Stimulated activated CD4-positive, alpha-beta T cell treated with anti-CD3 and anti-CD28 coated beads, Interleukin-1b, Interleukin-23, amount 100 ng/mL, for 1 hour (primary cell): ENCODE data around the gene ZNF462.

ENCODE experiments used
- DNase-seq, 2 donors: peaks; one replicate each; pipeline ENCODE4 v3.0.0-alpha.2; 2020; ENCODE audit warnings: low read depth in 2 of 2

Gene ZNF462

GRCh38 chr9:106864373-106865143 is 1.6 kb downstream of the ZNF462 start:
- no peak for DNase-seq

- no peak for DNase-seq
Observed at GRCh38 chr9:106866243-106866642, 3.3 kb downstream of the ZNF462 start.

DNA sequence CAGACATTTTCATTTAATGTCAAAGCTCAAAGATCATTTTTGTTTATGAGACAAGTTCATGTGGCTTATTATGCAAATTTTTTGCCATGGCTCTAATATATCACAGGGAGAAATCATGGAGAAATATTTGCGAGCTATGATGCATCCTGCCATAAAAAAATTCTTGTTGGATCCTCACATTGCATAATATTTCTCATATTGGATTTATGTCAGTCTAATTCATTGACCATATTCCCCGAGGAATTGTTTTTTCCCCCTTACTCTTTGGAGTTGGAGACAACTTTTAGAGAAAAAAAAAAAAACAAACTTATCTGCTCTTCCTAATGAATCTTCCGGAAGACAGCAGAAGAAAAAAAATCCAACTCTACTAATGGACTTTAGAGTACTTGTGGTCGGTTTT is 4.3 kb downstream of the ZNF462 start:
- DNase-seq, result no peak

DNA sequence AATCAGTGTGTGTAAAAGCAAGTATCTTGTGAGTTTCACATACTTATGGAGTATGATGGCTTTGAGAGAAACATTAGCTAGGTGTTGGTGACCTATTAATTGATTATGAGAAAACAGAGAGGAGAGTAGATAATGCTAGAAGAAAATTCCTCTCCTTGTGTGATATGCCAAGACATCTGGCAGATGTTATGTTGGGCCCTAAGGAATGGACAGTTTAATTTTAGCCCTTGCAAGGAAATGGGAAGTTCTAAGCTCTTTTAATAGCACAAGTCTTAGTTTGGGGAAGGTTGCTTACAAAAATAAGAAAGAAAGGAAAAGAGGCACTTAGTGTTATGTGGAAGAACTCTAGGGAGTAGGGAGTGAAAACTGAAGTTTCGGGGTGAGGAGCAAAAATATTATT is 5.1 kb downstream of the ZNF462 start:
- DNase-seq, result no peak

DNA sequence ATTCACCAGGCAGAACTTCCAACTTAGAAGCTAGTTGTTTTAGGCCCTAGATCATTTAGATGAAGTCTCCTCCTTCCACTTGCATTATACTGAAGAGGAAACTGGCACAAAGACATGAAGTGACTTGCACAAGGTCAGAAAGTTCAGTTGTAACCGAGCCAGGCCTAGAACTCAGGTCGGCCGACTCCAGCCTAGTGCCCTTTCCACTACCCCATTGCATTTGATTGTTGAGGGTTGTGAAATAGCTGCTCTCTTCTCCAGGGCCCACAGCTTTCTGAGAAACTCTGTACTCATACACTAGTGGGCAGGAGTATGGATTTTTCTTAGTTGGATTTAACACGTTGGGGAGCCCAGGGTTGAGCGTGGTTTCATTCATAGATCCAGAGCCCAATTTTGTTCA is 5.6 kb downstream of the ZNF462 start:
- DNase-seq, result no peak

GRCh38 chr9:106869028-106869427 is 6.1 kb downstream of the ZNF462 start:
- no peak for DNase-seq

- DNase-seq, result no peak
Observed at GRCh38 chr9:106869458-106869857, 6.5 kb downstream of the ZNF462 start.

- no peak for DNase-seq
Observed at GRCh38 chr9:106872641-106873040, 9.7 kb downstream of the ZNF462 start.

DNA sequence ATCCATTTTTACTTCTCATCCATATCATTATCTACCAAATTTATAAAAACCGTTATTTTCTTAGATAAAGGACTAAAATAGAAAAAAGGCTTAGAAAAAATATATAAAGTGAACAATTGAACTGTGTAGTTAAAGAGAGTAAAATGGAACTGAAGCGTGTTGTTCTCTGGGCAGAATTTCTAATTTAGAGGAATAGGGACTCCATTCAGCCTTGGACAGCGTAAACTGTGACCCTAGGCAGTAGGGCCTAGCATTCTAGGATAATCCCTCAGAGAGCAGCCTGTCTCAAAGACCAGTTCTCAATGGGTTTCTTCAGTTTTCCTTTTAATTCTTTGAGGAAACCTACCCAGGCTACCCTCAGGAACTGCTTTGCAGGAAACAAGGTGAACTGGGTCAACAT is 11.1 kb downstream of the ZNF462 start:
- no peak for DNase-seq

- no peak for DNase-seq
Observed at GRCh38 chr9:106874652-106875051, 11.7 kb downstream of the ZNF462 start.

DNA sequence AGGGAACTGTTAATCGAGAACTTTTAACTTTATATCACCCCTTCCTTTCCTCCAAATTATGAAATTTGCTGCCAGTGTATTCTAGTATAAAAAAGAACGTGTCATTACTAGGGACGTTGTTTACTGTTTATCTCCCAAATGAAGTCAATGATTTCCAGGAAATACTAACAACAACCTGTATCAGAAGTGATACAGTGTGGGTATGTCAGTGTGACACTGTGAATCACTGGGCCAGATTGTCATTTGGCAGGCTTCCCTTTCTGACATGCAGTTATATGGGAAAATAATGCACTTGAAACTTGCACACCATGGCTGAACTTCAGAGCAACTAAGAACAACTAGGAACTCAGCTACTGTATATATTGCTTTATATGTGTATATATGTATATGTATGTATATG is 12.6 kb downstream of the ZNF462 start:
- no peak for DNase-seq

DNA sequence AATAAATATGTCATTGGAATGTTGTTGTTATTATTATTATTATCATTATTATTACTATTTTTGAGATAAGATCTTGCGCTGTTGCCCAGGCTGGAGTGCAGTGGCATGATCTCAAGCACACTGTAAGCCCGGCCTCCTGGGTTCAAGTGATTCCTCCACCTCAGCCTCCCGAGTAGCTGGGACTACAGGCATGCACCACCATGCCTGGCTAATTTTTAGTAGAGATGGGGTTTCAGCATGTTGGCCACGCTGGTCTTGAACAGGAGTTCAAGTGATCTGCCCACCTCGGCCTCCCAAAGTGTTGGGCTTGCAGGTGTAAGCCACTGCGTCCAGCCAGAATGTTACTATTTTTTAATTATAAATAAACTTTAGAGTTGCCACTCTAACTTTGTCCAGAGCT is 14.4 kb downstream of the ZNF462 start:
- no peak for DNase-seq

DNA sequence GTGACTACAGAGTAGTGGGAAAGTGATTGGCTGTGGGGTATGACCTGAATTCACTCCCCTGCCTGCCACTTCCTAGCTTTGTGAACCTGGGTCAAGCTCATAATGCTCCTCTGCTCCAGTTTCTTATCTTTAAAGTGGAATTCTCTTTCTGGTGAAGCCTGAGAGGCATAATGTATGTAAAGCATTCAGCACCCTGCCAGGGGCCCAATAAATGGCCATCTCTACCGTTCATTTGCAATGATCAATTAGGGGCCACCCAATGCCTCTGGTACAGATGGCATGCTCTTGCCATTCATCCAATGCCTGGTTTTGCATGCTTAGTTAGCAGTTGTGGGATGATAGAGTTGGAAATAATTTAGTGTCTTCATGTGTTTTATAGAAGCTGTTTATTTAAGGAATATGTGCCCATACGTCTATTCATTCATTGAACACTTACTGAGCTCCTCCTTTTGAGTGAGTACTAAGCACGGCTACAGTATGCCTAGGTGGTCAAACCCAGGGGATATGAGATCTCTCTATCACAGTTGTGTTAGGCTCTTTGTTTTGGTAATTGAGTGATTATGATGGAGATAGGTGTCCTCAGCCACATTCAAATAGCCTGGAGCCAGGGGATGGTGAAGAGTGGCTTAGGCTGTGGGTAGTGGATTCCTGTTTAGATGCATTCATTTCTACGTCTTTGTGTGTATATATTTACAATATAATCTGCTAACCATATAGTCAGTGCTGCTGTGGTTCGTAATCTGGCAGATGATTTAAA is 15.3 kb downstream of the ZNF462 start:
- no peak for DNase-seq

GRCh38 chr9:106878934-106879333 is 16.0 kb downstream of the ZNF462 start:
- DNase-seq, result no peak

- no peak for DNase-seq
Observed at GRCh38 chr9:106879439-106879882, 16.5 kb downstream of the ZNF462 start.

DNA sequence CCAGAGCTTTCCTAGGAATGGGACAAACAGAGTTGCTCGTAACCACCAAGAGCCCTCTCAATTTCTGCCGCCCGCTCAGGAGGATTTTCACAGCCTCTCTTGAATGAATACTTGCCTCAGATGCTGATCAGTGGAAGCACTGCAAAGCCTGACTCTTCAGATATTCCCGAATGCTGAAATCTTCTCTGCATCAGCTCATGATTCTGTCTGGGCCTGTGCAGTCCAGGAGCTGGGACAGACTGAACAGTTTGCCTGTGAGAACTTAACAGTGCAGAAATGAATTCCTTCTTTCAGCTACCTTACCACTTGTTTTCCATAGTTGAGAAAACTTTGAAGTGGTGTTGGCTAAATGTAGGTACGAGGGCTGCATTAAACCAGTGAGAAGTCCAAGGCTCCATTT is 17.1 kb downstream of the ZNF462 start:
- no peak for DNase-seq

DNA sequence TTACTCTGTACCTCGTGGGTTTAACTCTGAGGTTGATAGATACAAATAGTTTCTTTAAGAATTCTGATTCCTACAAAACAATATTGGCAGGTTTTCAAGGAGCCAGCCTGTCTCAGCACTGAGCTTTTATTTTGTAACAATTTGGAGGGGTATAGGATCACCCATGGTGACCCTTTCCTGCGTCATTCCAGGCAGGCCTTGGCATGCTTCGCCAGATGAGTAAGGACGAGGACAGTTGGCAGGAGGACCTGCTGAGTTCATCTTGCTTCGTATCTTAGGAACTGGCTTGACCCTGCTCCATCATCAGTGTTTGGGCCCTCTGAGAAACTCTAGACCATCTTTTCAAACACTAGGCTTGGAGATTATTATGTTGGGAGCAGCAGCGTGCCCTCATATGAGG is 17.9 kb downstream of the ZNF462 start:
- DNase-seq, result no peak

DNA sequence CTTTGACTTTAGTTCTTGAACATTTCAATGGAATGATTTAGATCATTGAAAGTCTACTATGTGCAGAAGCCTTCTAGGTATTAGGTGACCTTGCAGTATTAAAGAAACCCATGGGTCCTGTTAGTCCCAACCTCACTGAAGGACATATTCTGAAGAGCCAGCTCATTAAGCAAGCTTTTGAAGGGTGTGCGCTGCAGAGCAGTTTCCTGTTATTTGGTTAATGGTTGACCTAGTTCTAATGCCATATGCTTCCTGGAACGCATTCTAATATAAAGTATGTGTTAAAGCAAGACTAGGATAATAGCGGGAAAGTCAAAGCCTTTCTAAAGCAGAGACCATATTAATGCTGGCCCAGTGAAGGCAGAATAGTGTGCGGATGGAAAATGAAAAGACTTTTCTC is 20.1 kb downstream of the ZNF462 start:
- no peak for DNase-seq

- DNase-seq, result no peak
Observed at GRCh38 chr9:106883626-106884190, 20.7 kb downstream of the ZNF462 start.

GRCh38 chr9:106885451-106885850 is 22.5 kb downstream of the ZNF462 start:
- no peak for DNase-seq

DNA sequence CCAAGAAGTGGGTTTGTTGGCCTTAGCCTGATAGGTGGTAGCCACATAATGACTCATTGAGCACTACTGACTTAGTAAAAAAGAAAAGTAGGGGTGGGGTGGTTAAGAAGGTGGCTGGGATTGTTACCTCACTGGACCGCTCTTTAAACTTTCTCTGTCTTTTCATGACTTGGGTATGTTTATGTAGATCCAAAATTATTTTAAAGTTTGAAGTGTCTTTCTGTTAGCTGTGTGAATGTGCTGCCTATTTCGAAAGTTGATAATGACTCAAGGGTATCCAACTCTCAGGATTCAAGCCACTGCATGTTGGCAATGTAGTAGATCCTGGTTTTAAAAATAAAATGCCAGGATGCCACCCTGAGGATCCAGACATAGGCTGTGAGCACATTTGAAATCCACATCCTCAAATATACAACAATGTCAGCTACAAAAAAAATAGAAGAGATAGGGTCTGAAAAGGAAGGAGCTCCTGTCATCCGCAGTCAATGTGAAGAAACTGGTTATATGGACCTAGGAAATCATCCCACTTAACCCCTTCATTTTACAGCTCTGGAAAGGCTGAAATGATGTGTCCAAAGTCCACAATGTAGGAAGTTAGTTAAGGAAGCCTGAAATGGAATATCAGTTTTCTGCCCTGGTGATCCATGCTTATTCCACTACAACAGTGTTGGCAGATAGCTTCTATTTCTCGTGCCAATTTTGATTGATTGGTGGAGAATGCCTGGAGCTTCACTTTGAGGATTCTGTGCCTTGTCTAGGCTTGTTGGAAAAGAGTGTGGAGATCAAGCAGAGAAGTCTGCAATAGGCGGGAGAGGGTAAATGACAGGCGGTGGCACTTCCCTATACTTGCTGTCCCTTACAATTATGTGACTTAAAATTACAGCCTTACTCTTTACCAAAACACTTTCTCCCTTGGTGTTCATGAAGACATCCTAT is 23.4 kb downstream of the ZNF462 start:
- DNase-seq, result no peak

DNA sequence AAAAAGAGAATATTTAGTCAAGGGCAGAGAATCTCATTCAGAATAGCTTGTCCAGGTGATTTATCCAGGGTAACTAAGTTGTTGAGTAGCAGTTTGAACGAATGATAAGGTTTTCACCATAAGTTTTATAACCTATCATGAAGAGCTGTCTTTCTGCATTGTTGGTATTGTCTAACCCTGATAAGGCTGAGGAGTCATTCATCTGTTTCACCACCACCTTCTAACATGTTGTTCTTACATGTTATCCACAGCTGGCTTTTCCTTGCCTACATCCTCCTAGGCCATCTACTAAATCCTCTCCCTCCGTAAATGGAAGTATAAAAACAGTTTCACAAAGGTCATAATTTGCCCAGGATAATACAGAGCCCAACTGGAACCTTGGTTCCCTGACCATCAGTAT is 24.1 kb downstream of the ZNF462 start:
- no peak for DNase-seq
